PC-3 (cell line): Measurements from ENCODE around the gene GRB10. TPM values are rescaled to one million over a fixed set of nuclear protein-coding genes. Genes with fewer than 3 reads are reported as not detected.

Source experiments
- ATAC-seq: fragments of 200-7000 bp; cut with Tn5 transposase; 2 replicates; pipeline ENCODE4 v1.9.1; 2020; ENCODE audit warnings: mild to moderate bottlenecking, moderate library complexity
- BruUV-seq: library from RNA; stranded (reverse); fragments of 400-500 nt; replicated peaks from 2 replicates; lab custom pipeline; 2021; lab: Mats Ljungman, UMichigan
- CTCF ChIA-PET: fragments of 300-600 bp; sonication (Branson Sonifier 250); formaldehyde crosslinking; loops from one replicate; lab custom pipeline; 2022; ENCODE audit warnings: antibody characterized with exemption; lab: Charles Lee
- POLR2A ChIA-PET: fragments of 300-600 bp; sonication (Branson Sonifier 250); formaldehyde crosslinking; loops from one replicate; lab custom pipeline; 2022; ENCODE audit warnings: antibody characterized with exemption; ENCODE audit not compliant: unreplicated experiment; lab: Charles Lee
- DNase-seq: peaks from one replicate; pipeline ENCODE4 v3.0.0-alpha.2; 2015
- H2AFZ ChIP-seq: fragments of 300-600 bp; sonication (generic); 2 replicates; pipeline ENCODE4 v1.6.0; 2016; ENCODE audit warnings: antibody characterized with exemption, low read length
- H3F3A ChIP-seq: fragments of 300-600 bp; sonication (generic); one replicate; pipeline ENCODE4 v1.6.0; 2017; ENCODE audit warnings: antibody characterized with exemption, low read length, control low read depth, mild to moderate bottlenecking; ENCODE audit not compliant: unreplicated experiment
- H3K27ac ChIP-seq: fragments of 300-600 bp; sonication (generic); 2 replicates; pipeline ENCODE4 v1.5.1; 2016; ENCODE audit warnings: mild to moderate bottlenecking, low read length
- H3K27me3 ChIP-seq: fragments of 300-600 bp; sonication (generic); 2 replicates; pipeline ENCODE4 v1.6.1; 2016; ENCODE audit warnings: low read length, mixed read lengths
- H3K36me3 ChIP-seq: fragments of 300-600 bp; sonication (generic); 2 replicates; pipeline ENCODE4 v1.6.1; 2016; ENCODE audit warnings: low read depth, mixed run types, low read length, mixed read lengths
- H3K4me1 ChIP-seq: fragments of 300-600 bp; sonication (generic); 2 replicates; pipeline ENCODE4 v1.5.1; 2016; ENCODE audit warnings: low read length; ENCODE audit not compliant: insufficient read depth
- H3K4me2 ChIP-seq: fragments of 300-600 bp; sonication (generic); 2 replicates; pipeline ENCODE4 v1.6.0; 2016; ENCODE audit warnings: low read length
- H3K4me3 ChIP-seq: fragments of 300-600 bp; sonication (generic); 2 replicates; pipeline ENCODE4 v1.5.1; 2016; ENCODE audit warnings: mild to moderate bottlenecking, low read length, mixed read lengths
- H3K79me2 ChIP-seq: fragments of 300-600 bp; sonication (generic); 2 replicates; pipeline ENCODE4 v1.6.1; 2017; ENCODE audit warnings: low read length, mixed read lengths
- H3K9ac ChIP-seq: fragments of 300-600 bp; sonication (generic); 2 replicates; pipeline ENCODE4 v1.6.0; 2016; ENCODE audit warnings: mild to moderate bottlenecking, low read length
- H3K9me2 ChIP-seq: fragments of 300-600 bp; sonication (generic); replicated peaks from 2 replicates; pipeline ENCODE4 v1.6.1; 2016; ENCODE audit warnings: mixed run types, low read length, mixed read lengths
- H3K9me3 ChIP-seq: fragments of 300-600 bp; sonication (generic); 2 replicates; pipeline ENCODE4 v1.6.1; 2016; ENCODE audit warnings: low read length, mixed read lengths
- H4K20me1 ChIP-seq: fragments of 300-600 bp; sonication (generic); 2 replicates; pipeline ENCODE4 v1.6.1; 2016; ENCODE audit warnings: low read length, mixed read lengths
- CTCF ChIP-seq: fragments of 300-600 bp; sonication (generic); conservative IDR thresholded peaks from 2 replicates; pipeline ENCODE4 v1.5.1; 2017; ENCODE audit warnings: antibody characterized with exemption, low read depth, mild to moderate bottlenecking, low read length
- EZH2 ChIP-seq: fragments of 300-600 bp; sonication (generic); IDR thresholded peaks from one replicate; pipeline ENCODE4 v1.6.1; 2017; ENCODE audit warnings: antibody characterized with exemption, mild to moderate bottlenecking, low read length; ENCODE audit not compliant: unreplicated experiment
- EZH2phosphoT487 ChIP-seq: fragments of 300-600 bp; sonication (generic); IDR thresholded peaks from 2 replicates; pipeline ENCODE4 v1.6.1; 2018; ENCODE audit warnings: mild to moderate bottlenecking, antibody characterized with exemption, low read length, borderline replicate concordance
- intact Hi-C: fragments of 100-400 bp; cut with micrococcal nuclease; formaldehyde crosslinking; loops from 2 replicates; pipeline ENCODE4 v1.9.0; 2023
- total RNA-seq: library from RNA; depleted of rRNA; stranded (reverse); fragments of >200 nt; gene quantifications from 2 replicates; pipeline ENCODE4 v1.2.3, GENCODE V29; 2014

GRB10 gene
- total RNA-seq, 1 experiment from 2014 or later = 61.3 TPM

- H3K9ac ChIP-seq = no peak overlapping the region
- no peaks in the 10 kb centered on the region for H3K9me2 ChIP-seq
- no peaks in the 10 kb centered on the region for H3K9me3 ChIP-seq
- no TSS peak for BruUV-seq
- no peaks in the 10 kb centered on the region for H3K36me3 ChIP-seq
- ATAC-seq (no peak), DNase-seq (no peak)
- no peak overlapping the region for H3K4me3 ChIP-seq
- no peak for TF ChIP-seq CTCF
- ChIA-PET POLR2A (no interaction called here), CTCF (no interaction called here)
- no peak overlapping the region for H3K4me2 ChIP-seq
- no peaks in the 10 kb centered on the region for H3K4me1 ChIP-seq
- H3K27me3 ChIP-seq = no peaks in the 10 kb centered on the region
- H4K20me1 ChIP-seq = no peaks in the 10 kb centered on the region
- no peaks in the 10 kb centered on the region for H3K79me2 ChIP-seq
- H3K27ac ChIP-seq = no peak overlapping the region
- intact Hi-C loops = no loop called here
- no peak overlapping the region for H2AFZ ChIP-seq
- H3F3A ChIP-seq = no peaks in the 10 kb centered on the region
Measured at GRCh38 chr7:50653126-50653864, 129.4 kb downstream of the GRB10 start.

GRCh38 chr7:50652400-50653125, 130.1 kb downstream of the GRB10 start:
- Histone ChIP-seq H3K36me3 (no peaks in the 10 kb centered on the region), H3K9ac (no peak overlapping the region), H3K9me2 (no peaks in the 10 kb centered on the region), H3K27ac (no peak overlapping the region), H3K4me2 (no peak overlapping the region), H3K9me3 (no peaks in the 10 kb centered on the region), H3K79me2 (no peaks in the 10 kb centered on the region), H3K27me3 (no peaks in the 10 kb centered on the region), H2AFZ (no peak overlapping the region), H3K4me3 (no peak overlapping the region), H3K4me1 (no peaks in the 10 kb centered on the region), H4K20me1 (no peaks in the 10 kb centered on the region), H3F3A (no peaks in the 10 kb centered on the region)
- ChIA-PET CTCF (no interaction called here), POLR2A (no interaction called here)
- intact Hi-C loops = no loop called here
- no TSS peak for BruUV-seq
- TF ChIP-seq EZH2 = no peak
- TF ChIP-seq CTCF = no peak
- no peak for TF ChIP-seq EZH2phosphoT487
- ATAC-seq = no peak
- no peak for DNase-seq
